Osteoblast (primary cell): ENCODE results near the gene ANK3. TPM values are rescaled to one million over a fixed set of nuclear protein-coding genes. Genes with fewer than 3 reads are reported as not detected.

Experiments used
- DNase-seq: peaks from one replicate; pipeline ENCODE4 v3.0.0; 2011; ENCODE audit warnings: low spot score, mixed read lengths; ENCODE audit not compliant: insufficient read length; ENCODE audit errors: missing footprints
- H2AFZ ChIP-seq: 2 replicates; pipeline ENCODE4 v1.6.0; 2011; ENCODE audit warnings: mild to moderate bottlenecking, low read length
- H3K27ac ChIP-seq: 2 replicates; pipeline ENCODE4 v1.5.1; 2011; ENCODE audit warnings: mild to moderate bottlenecking, low read depth, low read length, moderate library complexity
- H3K27me3 ChIP-seq: 2 replicates; pipeline ENCODE4 v1.6.0; 2012; ENCODE audit warnings: mild to moderate bottlenecking, control low read depth, inconsistent platforms, low read length, moderate library complexity; ENCODE audit not compliant: insufficient read depth
- H3K36me3 ChIP-seq: 2 replicates; pipeline ENCODE4 v1.5.1; 2011; ENCODE audit warnings: mild to moderate bottlenecking, low read length, control low read depth, moderate library complexity; ENCODE audit not compliant: insufficient read depth
- H3K4me1 ChIP-seq: 2 replicates; pipeline ENCODE4 v1.5.1; 2011; ENCODE audit warnings: mild to moderate bottlenecking, low read length, control low read depth, moderate library complexity; ENCODE audit not compliant: insufficient read depth
- H3K4me2 ChIP-seq: 2 replicates; pipeline ENCODE4 v1.6.0; 2011; ENCODE audit warnings: mild to moderate bottlenecking, low read length; ENCODE audit not compliant: insufficient read depth
- H3K4me3 ChIP-seq: fragments of 200-600 bp; sonication (generic); 3 replicates; pipeline ENCODE4 v1.5.1; 2012; ENCODE audit warnings: mild to moderate bottlenecking, low read length, inconsistent platforms; ENCODE audit not compliant: insufficient read depth
- H3K79me2 ChIP-seq: 2 replicates; pipeline ENCODE4 v1.6.0; 2012; ENCODE audit warnings: mild to moderate bottlenecking, low read length, control low read depth, inconsistent platforms; ENCODE audit not compliant: insufficient read depth
- H3K9me3 ChIP-seq: 2 replicates; pipeline ENCODE4 v1.5.1; 2011; ENCODE audit warnings: low read depth, low read length, control low read depth
- H4K20me1 ChIP-seq: 2 replicates; pipeline ENCODE4 v1.6.0; 2012; ENCODE audit warnings: mild to moderate bottlenecking, low read length, control low read depth; ENCODE audit not compliant: insufficient read depth
- total RNA-seq: library from RNA; depleted of rRNA; stranded (reverse); fragments of >200 nt; gene quantifications from 2 replicates; pipeline ENCODE4 v1.2.3, GENCODE V29; 2012
- TF ChIP-seq, protein P1 (sequence below): IDR thresholded peaks from 2 replicates; pipeline ENCODE4 v1.5.1; 2011; ENCODE audit warnings: mild to moderate bottlenecking, low read depth, low read length, moderate library complexity; ENCODE audit errors: extremely low read depth

The ANK3 gene
- total RNA-seq, 1 donor, result 44.5 TPM

GRCh38 chr10:60380781-60381180 lies 8.9 kb downstream of the ANK3 start:
- Histone ChIP-seq H3K27ac (no peak overlapping the region), H3K9me3 (no peaks in the 10 kb centered on the region), H2AFZ (no peak overlapping the region), H3K4me1 (peaks cover 37% of the 10 kb centered on the region), H3K4me2 (no peak overlapping the region), H3K4me3 (no peak overlapping the region), H3K27me3 (no peaks in the 10 kb centered on the region), H3K79me2 (no peaks in the 10 kb centered on the region), H3K36me3 (no peaks in the 10 kb centered on the region), H4K20me1 (no peaks in the 10 kb centered on the region)
- TF ChIP-seq, protein P1, sequence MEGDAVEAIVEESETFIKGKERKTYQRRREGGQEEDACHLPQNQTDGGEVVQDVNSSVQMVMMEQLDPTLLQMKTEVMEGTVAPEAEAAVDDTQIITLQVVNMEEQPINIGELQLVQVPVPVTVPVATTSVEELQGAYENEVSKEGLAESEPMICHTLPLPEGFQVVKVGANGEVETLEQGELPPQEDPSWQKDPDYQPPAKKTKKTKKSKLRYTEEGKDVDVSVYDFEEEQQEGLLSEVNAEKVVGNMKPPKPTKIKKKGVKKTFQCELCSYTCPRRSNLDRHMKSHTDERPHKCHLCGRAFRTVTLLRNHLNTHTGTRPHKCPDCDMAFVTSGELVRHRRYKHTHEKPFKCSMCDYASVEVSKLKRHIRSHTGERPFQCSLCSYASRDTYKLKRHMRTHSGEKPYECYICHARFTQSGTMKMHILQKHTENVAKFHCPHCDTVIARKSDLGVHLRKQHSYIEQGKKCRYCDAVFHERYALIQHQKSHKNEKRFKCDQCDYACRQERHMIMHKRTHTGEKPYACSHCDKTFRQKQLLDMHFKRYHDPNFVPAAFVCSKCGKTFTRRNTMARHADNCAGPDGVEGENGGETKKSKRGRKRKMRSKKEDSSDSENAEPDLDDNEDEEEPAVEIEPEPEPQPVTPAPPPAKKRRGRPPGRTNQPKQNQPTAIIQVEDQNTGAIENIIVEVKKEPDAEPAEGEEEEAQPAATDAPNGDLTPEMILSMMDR, result no peak
- no peak for DNase-seq

DNA sequence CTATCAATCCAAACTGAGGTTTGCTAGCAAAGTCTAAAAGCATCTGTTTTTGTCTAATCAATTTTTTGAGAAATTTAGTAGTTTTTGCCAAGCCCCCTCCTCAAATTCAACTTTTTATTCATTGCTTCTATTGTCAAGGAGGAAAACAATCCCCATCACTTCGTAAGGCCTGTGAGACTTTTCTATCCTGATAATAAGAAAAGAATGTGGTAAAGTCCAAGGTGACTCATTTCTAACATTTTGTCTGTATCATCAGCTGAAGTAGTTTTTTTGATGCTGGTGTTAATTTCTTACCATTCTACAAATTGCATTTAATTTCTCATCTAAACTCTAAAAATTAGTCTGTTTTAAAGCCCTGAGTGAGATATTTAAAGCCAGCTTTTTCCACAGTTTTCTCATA lies 11.7 kb downstream of the ANK3 start:
- no peaks in the 10 kb centered on the region for H3K79me2 ChIP-seq
- no peak overlapping the region for H3K4me2 ChIP-seq
- peak overlapping the region; percentile 18 for H3K27ac ChIP-seq
- no peaks in the 10 kb centered on the region for H4K20me1 ChIP-seq
- no peak overlapping the region for H3K4me3 ChIP-seq
- H2AFZ ChIP-seq, result no peak overlapping the region
- H3K4me1 ChIP-seq, result peaks cover 9% of the 10 kb centered on the region
- H3K9me3 ChIP-seq, result no peaks in the 10 kb centered on the region
- no peaks in the 10 kb centered on the region for H3K27me3 ChIP-seq
- TF ChIP-seq, protein P1, result no peak
- H3K36me3 ChIP-seq, result no peaks in the 10 kb centered on the region
- DNase-seq, result peak; percentile 53

DNA sequence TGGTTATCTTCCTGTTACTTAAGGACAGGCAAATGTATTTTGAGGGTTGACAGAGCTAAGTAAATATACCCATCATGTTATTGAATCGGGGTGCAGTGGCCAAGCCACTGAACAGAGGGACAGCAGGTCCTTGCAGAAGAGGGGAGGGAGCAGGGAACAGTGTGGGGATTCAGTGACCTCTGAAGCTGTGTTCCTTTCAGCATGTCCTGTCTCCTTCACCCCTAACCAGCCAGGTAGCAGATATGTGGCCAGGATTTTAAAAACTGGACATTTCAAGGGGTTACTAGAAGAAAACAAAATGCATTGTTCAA lies 12.7 kb downstream of the ANK3 start:
- H3K4me2 ChIP-seq, result no peak overlapping the region
- H2AFZ ChIP-seq, result no peak overlapping the region
- H3K27me3 ChIP-seq, result no peaks in the 10 kb centered on the region
- no peak overlapping the region for H3K4me3 ChIP-seq
- no peak for DNase-seq
- TF ChIP-seq, protein P1, result no peak
- peaks cover 7% of the 10 kb centered on the region for H3K4me1 ChIP-seq
- H4K20me1 ChIP-seq, result no peaks in the 10 kb centered on the region
- no peak overlapping the region for H3K27ac ChIP-seq
- no peaks in the 10 kb centered on the region for H3K36me3 ChIP-seq
- no peaks in the 10 kb centered on the region for H3K79me2 ChIP-seq
- H3K9me3 ChIP-seq, result no peaks in the 10 kb centered on the region

GRCh38 chr10:60376221-60377041 lies 13.2 kb downstream of the ANK3 start:
- H3K4me3 ChIP-seq, result no peak overlapping the region
- no peak overlapping the region for H3K4me2 ChIP-seq
- H3K4me1 ChIP-seq, result peaks cover 7% of the 10 kb centered on the region
- no peak overlapping the region for H3K27ac ChIP-seq
- no peaks in the 10 kb centered on the region for H4K20me1 ChIP-seq
- H2AFZ ChIP-seq, result no peak overlapping the region
- no peaks in the 10 kb centered on the region for H3K36me3 ChIP-seq
- DNase-seq, result no peak
- H3K27me3 ChIP-seq, result no peaks in the 10 kb centered on the region
- TF ChIP-seq, protein P1, result no peak
- no peaks in the 10 kb centered on the region for H3K9me3 ChIP-seq
- H3K79me2 ChIP-seq, result no peaks in the 10 kb centered on the region
